Lung (tissue), 12 donors: Measurements from ENCODE around the gene ARSG. TPM values are rescaled to one million over a fixed set of nuclear protein-coding genes. Genes with fewer than 3 reads are reported as not detected.
"Not testable (repeated sequence)": the region's sequence is repeated elsewhere in the genome, so short reads cannot be mapped to it uniquely, and the experiment has no call there.

ENCODE experiments used
- ATAC-seq: fragments of 200-7000 bp; cut with Tn5 transposase; one replicate; pipeline ENCODE4 v1.9.1; 2020; ENCODE audit warnings: moderate number of reproducible peaks; ENCODE audit not compliant: insufficient read depth, low FRiP score
- DNase-seq, 3 donors: peaks; one replicate each; pipeline ENCODE4 v3.0.0-alpha.2; 2013 to 2017
- H3K27ac ChIP-seq, 2 donors: one replicate each; pipeline ENCODE4 v1.5.1; 2013; ENCODE audit warnings: mild to moderate bottlenecking in 2 of 2, moderate library complexity in 2 of 2, control low read depth in 1 of 2, inconsistent platforms in 1 of 2, low read depth in 1 of 2, low read length in 1 of 2
- H3K27me3 ChIP-seq, 3 donors: one replicate each; pipeline ENCODE4 v1.5.1; 2013; ENCODE audit warnings: low read length in 2 of 3; ENCODE audit not compliant: control insufficient read depth in 3 of 3, insufficient read depth in 3 of 3
- H3K36me3 ChIP-seq, 4 donors: one replicate each; pipeline ENCODE4 v1.5.1; 2013; ENCODE audit warnings: low read length in 4 of 4, mild to moderate bottlenecking in 1 of 4, moderate library complexity in 1 of 4; ENCODE audit not compliant: control insufficient read depth in 4 of 4, insufficient read depth in 4 of 4
- H3K4me1 ChIP-seq, 5 donors: one replicate each; pipeline ENCODE4 v1.5.1; 2013; ENCODE audit warnings: low read length in 5 of 5, mild to moderate bottlenecking in 2 of 5, moderate library complexity in 1 of 5; ENCODE audit not compliant: control insufficient read depth in 5 of 5, insufficient read depth in 5 of 5
- H3K4me3 ChIP-seq: one replicate; pipeline ENCODE4 v1.5.1; 2013; ENCODE audit warnings: mild to moderate bottlenecking, control low read depth, moderate library complexity
- H3K9ac ChIP-seq, 2 donors: one replicate each; pipeline ENCODE4 v1.5.1; 2013; ENCODE audit warnings: low read length in 2 of 2, control low read depth in 1 of 2; ENCODE audit not compliant: insufficient read depth in 1 of 2
- H3K9me3 ChIP-seq, 4 donors: one replicate each; pipeline ENCODE4 v1.5.1; 2013; ENCODE audit warnings: low read length in 3 of 4, mild to moderate bottlenecking in 1 of 4, moderate library complexity in 1 of 4; ENCODE audit not compliant: control insufficient read depth in 4 of 4, insufficient read depth in 3 of 4
- CTCF ChIP-seq: IDR thresholded peaks from 2 replicates; pipeline ENCODE4 v1.5.1; 2012; ENCODE audit warnings: mild to moderate bottlenecking; ENCODE audit errors: control extremely low read depth, extremely low read depth
- WGBS, 2 donors: extraction: QIAGEN DNeasy Blood & Tissue Kit; methylation state at CpG; one replicate each; pipeline ENCODE4 v1.1.7; 2013; 5-methylcytosine and 5-hydroxymethylcytosine counted together
- polyA plus RNA-seq, 2 donors: library from polyadenylated mRNA; stranded (reverse); fragments of 200-250 nt; gene quantifications; one replicate each; pipeline ENCODE4 v1.2.1, GENCODE V29; 2013
- total RNA-seq, 2 donors: library from RNA; depleted of rRNA in 1 of 2; stranded (reverse); fragments of >200 nt in 1 of 2; gene quantifications; one replicate each; pipeline ENCODE4 v1.2.1, GENCODE V29; 2014 to 2021
- donor health status: control.
- donor health status: control.
- donor health status: Bipolar disorder and iron deficiency.
- donor health status: healthy.
- donor health status: DM: yes; HTN: yes; CAD: no.

The ARSG gene
- total and polyA plus RNA-seq, 4 donors: 1.5 to 9.3 (median 4.3) TPM

- Histone ChIP-seq H3K9me3 (peaks cover 0 to 7% (median 0%) of the 10 kb centered on the region in 4 donors), H3K4me3 (no peak overlapping the region), H3K4me1 (peaks cover 0 to 2% (median 0%) of the 10 kb centered on the region in 5 donors), H3K27ac (no peak overlapping the region), H3K36me3 (no peaks in the 10 kb centered on the region), H3K9ac (no peak overlapping the region), H3K27me3 (no peaks in the 10 kb centered on the region)
- ATAC-seq (no peak), DNase-seq (no peak)
- 94 to 95% methylated on average over 8 of the region's 8 CpGs for WGBS, 2 donors
- no peak for TF ChIP-seq CTCF
Observed at GRCh38 chr17:68327823-68328557, 36.7 kb downstream of the ARSG start.

DNA sequence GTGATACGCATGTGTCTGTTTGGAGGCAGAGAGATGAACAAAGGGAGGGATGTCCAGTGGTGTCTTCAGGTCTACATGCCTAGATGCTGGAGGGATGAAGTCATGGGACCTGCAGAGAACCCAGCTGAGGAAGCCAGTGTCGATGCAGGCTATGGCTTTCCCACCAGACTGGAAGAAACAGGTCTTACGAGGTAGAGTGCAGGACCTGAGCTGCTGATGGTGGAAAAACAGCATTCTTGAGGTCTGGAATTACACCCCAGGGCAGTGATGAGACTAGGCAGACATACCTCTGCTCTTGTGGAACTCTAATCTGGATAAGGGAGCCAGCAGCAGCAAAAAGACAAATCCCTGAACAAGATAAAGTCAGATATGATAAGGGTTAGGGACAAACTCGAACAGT is 37.4 kb downstream of the ARSG start:
- H3K36me3 ChIP-seq: no peaks in the 10 kb centered on the region
- H3K4me3 ChIP-seq: no peak overlapping the region
- ATAC-seq: no peak
- TF ChIP-seq CTCF: no peak
- H3K4me1 ChIP-seq: peaks cover 0 to 2% (median 0%) of the 10 kb centered on the region in 5 donors
- H3K27me3 ChIP-seq: no peaks in the 10 kb centered on the region
- no peak for DNase-seq
- no peak overlapping the region for H3K27ac ChIP-seq
- H3K9ac ChIP-seq: no peak overlapping the region
- WGBS, 2 donors: 57 to 78% methylated on average over 4 of the region's 4 CpGs
- peaks cover 0 to 7% (median 0%) of the 10 kb centered on the region in 4 donors for H3K9me3 ChIP-seq

DNA sequence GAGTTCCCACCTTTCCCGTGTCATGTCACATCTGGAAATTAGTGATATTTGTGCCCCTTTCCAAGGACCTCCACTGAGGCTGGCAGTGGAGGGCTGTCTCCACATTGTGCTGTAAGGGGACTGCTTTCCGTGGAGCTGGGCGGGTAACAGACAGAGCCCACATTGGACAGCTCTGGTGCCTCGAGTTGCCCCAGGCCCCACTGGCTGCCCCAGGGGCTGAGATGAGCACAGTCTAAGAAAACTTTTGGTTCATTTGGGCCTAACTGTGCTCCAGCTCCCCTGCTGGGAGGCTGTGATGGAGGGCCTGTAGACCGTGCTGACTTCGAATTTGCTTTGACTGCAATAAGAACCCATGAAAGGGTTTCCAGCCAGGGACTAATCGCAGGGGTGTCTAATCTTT is 38.0 kb downstream of the ARSG start:
- 95 to 98% methylated on average over 7 of the region's 7 CpGs for WGBS, 2 donors
- no peak for TF ChIP-seq CTCF
- Histone ChIP-seq H3K9me3 (peaks cover 0 to 7% (median 0%) of the 10 kb centered on the region in 4 donors), H3K4me3 (no peak overlapping the region), H3K9ac (no peak overlapping the region), H3K27ac (no peak overlapping the region), H3K36me3 (no peaks in the 10 kb centered on the region), H3K4me1 (peaks cover 0 to 2% (median 0%) of the 10 kb centered on the region in 5 donors), H3K27me3 (no peaks in the 10 kb centered on the region)
- no peak for DNase-seq
- no peak for ATAC-seq

DNA sequence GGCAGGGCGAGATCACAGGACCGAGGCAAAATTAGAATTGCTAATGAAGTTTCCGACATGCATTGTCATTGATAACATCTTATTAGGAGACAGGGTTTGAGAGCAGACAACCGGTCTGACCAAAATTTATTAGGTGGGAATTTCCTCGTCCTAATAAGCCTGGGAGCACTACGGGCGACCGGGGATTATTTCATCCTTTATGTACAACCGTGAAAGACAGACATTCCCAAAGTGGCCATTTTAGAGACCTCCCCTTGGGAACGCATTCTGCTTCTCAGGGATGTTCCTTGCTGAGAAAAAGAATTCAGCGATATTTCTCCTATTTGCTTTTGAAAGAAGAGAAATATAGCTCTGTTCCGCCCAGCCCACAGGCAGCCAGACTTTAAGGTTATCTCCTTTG is 40.6 kb downstream of the ARSG start:
- not testable (repeated sequence) for H3K9me3 ChIP-seq, H3K9ac ChIP-seq, ATAC-seq, H3K27me3 ChIP-seq, H3K4me3 ChIP-seq, DNase-seq, H3K4me1 ChIP-seq, H3K36me3 ChIP-seq, H3K27ac ChIP-seq
- 96 to 97% methylated on average over 12 of the region's 12 CpGs for WGBS, 2 donors
